ENCODE results near the gene SLC35A3.
"Not testable (repeated sequence)": the region's sequence is repeated elsewhere in the genome, so short reads cannot be mapped to it uniquely, and the experiment has no call there.

SLC35A3 gene

GRCh38 chr1:100036718-100037655 lies 67.2 kb downstream of the SLC35A3 start:
- DNase-seq: no peak

- no peak for DNase-seq
Measured at GRCh38 chr1:100037656-100037926, 67.8 kb downstream of the SLC35A3 start.

- peak; percentile 90 for DNase-seq
Measured at GRCh38 chr1:100037927-100038659, 68.3 kb downstream of the SLC35A3 start.

GRCh38 chr1:100038660-100039287 lies 69.0 kb downstream of the SLC35A3 start:
- peak; percentile 67 for DNase-seq

GRCh38 chr1:100039591-100039990 lies 69.8 kb downstream of the SLC35A3 start:
- DNase-seq: no peak

GRCh38 chr1:100045206-100045605 lies 75.4 kb downstream of the SLC35A3 start:
- no peak for DNase-seq

- DNase-seq: not testable (repeated sequence)
Measured at GRCh38 chr1:100047235-100047708, 77.5 kb downstream of the SLC35A3 start.

- peak; percentile 20 for DNase-seq
Measured at GRCh38 chr1:100050139-100050538, 80.3 kb downstream of the SLC35A3 start.

GRCh38 chr1:100051401-100051800 lies 81.6 kb downstream of the SLC35A3 start:
- no peak for DNase-seq

- DNase-seq: no peak
Measured at GRCh38 chr1:100051893-100052292, 82.1 kb downstream of the SLC35A3 start.

GRCh38 chr1:100053119-100053518 lies 83.3 kb downstream of the SLC35A3 start:
- DNase-seq: no peak

- no peak for DNase-seq
Measured at GRCh38 chr1:100053727-100054126, 83.9 kb downstream of the SLC35A3 start.

- DNase-seq: no peak
Measured at GRCh38 chr1:100061681-100062080, 91.9 kb downstream of the SLC35A3 start.

- no peak for DNase-seq
Measured at GRCh38 chr1:100065183-100065968, 95.6 kb downstream of the SLC35A3 start.

GRCh38 chr1:100065969-100066227 lies 96.1 kb downstream of the SLC35A3 start:
- DNase-seq: no peak

- no peak for DNase-seq
Measured at GRCh38 chr1:100070201-100070939, 100.6 kb downstream of the SLC35A3 start.

- no peak for DNase-seq
Measured at GRCh38 chr1:100073531-100073930, 103.7 kb downstream of the SLC35A3 start.

- DNase-seq: no peak
Measured at GRCh38 chr1:100074604-100075395, 105.0 kb downstream of the SLC35A3 start.

GRCh38 chr1:100075773-100076172 lies 106.0 kb downstream of the SLC35A3 start:
- no peak for DNase-seq

- DNase-seq: no peak
Measured at GRCh38 chr1:100076319-100076718, 106.5 kb downstream of the SLC35A3 start.

- no peak for DNase-seq
Measured at GRCh38 chr1:100076744-100077143, 106.9 kb downstream of the SLC35A3 start.
